GM18520 (cell line): Measurements from ENCODE around the gene PTPRK.

Experiments used
- ATAC-seq: cut with Tn5 transposase; IDR thresholded peaks from one replicate; pipeline ENCODE4 v1.9.1; 2021; ENCODE audit not compliant: unreplicated experiment

The PTPRK gene

GRCh38 chr6:128305228-128305627, 215.2 kb downstream of the PTPRK start:
- no peak for ATAC-seq

GRCh38 chr6:128303870-128304269, 216.5 kb downstream of the PTPRK start:
- ATAC-seq, result no peak

GRCh38 chr6:128302942-128303341, 217.5 kb downstream of the PTPRK start:
- no peak for ATAC-seq

DNA sequence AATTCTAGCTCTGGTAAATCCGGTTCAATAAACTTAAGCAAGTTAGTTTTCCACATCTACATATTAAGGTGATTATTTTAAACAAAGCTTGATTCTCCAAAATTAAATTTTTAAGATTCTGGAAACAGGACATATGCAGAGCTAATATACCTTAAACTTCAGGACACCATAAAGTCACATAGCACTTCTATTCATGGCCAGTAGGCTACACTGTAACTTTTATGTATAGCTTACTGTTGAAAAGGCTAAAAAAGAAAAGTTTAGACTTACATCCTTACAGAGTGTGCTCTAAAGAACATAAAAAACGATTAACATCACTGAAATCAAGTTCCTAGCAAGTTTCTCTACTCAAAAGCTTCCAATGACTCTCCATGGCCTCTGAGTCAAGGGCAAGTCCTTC, 224.7 kb downstream of the PTPRK start:
- ATAC-seq, result no peak

- no peak for ATAC-seq
These were observed 230.2 kb downstream of the PTPRK start for GRCh38 chr6:128290221-128290620.

GRCh38 chr6:128284128-128284527, 236.3 kb downstream of the PTPRK start:
- no peak for ATAC-seq

DNA sequence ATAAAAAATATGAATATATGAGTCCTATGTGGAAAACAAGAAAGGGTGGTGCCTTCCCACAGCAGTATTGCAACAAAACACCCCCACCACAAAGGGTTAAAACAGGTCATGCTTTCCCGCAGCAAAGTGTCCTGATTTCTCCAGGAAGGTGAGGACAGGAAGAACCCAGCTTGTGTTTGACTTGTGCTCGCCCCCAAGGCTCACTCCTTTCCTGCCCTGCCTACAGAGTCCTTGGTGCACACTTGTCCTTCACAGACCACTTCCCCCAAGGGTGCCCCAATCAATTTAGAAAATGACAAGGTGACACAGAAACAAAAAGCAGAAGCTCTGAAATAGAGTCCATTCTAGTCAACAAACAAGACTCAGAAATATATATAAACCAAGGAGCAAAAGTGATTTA, 237.4 kb downstream of the PTPRK start:
- ATAC-seq, result no peak

GRCh38 chr6:128280960-128281359, 239.4 kb downstream of the PTPRK start:
- ATAC-seq, result no peak

- no peak for ATAC-seq
These were observed 240.3 kb downstream of the PTPRK start for GRCh38 chr6:128280066-128280465.

- ATAC-seq, result no peak
These were observed 241.6 kb downstream of the PTPRK start for GRCh38 chr6:128278836-128279235.

- no peak for ATAC-seq
These were observed 243.0 kb downstream of the PTPRK start for GRCh38 chr6:128277379-128277778.

DNA sequence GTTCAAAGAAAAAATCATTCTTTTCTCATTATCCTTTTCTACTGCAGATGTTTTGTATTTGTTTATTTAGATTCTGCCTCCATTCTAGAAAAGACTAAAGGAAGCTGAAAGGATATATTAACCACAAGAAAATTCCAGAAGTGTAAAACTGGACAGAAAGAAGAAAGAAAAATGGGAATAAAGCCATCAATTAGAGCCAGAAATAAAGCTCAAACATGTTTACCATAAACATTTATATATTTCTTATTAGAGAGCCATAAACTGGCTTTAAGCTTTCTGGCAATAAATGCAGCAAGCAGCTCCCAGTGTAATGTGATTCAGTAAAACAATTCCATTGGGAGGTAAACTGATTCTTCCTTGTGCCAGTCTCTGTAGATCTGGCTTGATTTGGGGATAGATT, 244.1 kb downstream of the PTPRK start:
- ATAC-seq, result no peak

DNA sequence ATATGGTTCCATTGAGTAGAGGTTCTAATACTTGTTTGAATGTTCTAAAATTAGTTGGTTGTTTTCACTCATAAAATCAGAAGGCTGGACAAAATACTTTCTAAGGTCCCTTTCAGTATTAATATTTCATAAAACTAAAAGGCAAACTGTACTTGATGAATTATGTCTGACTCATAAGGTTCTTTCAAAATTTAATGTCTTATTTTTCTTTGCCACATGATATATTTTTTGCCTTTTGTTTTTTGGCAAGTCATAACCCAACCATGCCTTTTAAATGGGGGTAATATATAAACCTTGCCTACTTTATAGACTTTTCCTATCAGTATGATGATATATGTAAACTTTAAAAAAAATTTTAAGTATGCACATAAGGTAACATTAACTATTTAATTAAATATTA, 244.7 kb downstream of the PTPRK start:
- ATAC-seq, result no peak

GRCh38 chr6:128275030-128275429, 245.4 kb downstream of the PTPRK start:
- ATAC-seq, result no peak

DNA sequence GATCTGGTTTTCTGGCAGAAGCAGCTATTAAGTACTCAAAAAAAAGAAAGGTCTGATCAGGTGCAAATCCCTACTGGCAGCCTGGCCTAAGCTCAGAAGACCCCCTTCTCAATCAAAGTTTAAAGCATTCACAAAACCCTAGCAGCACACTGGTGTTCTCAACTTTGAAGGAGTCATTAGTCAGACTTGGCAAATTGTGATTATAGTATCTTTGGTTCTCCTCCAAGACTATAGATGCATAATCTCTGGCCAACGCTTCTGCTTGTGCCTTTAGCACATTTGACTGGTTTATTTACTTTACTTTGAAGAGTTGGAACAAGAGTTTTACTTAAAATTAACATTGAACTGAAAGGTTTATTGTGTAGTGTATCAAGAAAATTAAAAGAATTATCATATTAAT, 248.9 kb downstream of the PTPRK start:
- no peak for ATAC-seq

DNA sequence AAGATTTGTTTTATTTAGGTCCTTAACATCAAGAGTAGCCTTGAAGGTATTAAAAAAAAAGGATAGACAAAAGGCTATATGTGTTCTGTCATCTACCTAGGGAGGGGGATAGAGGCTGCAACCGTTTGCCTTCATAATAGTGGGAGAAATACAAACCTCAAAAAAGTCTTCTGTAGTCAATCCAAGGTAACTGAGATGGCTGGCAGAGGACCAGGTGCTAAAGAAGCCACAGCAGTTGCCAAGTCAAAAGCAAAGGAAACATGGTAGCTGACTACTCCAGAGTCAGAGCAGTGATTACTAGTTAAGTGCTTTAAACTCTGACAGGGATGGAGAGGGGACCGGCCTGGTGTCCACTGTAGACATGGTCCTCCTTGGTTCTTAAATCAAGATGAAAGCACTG, 249.4 kb downstream of the PTPRK start:
- no peak for ATAC-seq

DNA sequence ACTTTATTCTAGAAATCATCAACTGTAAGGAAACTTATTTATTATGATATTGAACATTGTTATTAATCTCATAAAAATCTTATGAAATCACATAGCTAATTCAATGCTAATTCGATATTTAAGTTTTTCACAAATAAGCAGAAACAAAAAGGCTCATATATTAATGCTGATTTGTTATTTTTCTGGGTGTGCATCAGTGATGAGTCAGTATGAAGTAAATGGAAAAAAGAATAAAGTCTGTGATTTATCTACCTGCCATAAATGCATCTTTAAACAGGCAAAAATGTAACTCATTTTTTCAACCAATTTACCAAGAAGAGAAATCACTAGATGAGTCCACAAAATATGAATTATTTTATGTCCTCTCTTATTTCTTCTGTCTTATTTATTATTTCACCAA, 253.5 kb downstream of the PTPRK start:
- ATAC-seq, result no peak

DNA sequence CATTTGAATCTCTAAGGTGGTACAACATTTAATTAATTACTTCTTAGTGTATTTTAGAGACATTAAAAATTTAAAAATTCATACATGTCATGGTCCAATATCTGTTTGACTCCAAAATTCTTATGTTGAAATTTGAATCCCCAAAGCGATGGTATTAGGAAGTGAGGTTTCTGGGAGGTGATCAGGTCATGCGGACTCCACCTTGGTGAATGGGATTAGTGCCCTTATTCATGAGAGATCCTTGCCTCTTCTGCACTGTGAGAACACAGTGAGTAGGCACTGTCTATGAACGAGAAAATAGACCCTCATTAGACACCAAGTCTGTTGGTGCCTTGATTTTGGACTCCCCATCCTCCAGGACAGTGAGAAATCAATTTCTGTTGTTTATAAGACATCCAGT, 254.7 kb downstream of the PTPRK start:
- no peak for ATAC-seq

GRCh38 chr6:128259730-128260685, 260.4 kb downstream of the PTPRK start:
- ATAC-seq, result peak; percentile 29

DNA sequence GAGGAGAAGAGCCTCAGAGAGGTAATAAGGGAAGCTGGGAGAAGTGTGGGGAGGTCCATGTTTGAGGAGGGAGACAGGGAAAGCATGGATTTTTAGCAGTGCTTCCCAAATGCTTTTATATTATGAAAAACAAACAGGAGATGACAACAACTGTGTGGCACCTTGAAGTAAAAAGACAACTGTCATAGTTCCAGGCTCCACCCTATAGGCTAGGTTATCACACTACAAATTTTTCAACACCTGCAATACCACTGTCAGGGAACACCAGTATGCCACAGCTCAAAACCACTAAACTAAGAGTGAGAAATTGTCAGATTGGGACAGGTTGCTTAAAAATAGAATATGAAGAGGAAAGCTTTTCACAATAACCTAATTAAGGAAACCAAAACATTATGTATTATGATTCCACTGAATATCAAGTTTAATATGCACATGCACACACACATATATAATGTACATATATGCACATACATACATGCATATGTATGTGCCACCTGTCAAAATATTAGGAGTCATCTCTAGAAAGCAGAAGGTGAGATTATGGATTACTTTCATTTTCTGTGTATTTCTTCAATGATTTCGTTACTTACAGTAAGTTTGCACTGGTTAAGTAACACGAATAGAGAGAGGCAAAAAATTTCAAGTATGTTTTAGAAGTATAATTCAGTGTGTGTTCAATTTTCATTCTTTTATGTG, 261.2 kb downstream of the PTPRK start:
- peak; percentile 86 for ATAC-seq

GRCh38 chr6:128256095-128256494, 264.3 kb downstream of the PTPRK start:
- no peak for ATAC-seq
